Testis (tissue), 3 donors: Measurements from ENCODE around the gene CCDC33. TPM values are rescaled to one million over a fixed set of nuclear protein-coding genes. Genes with fewer than 3 reads are reported as not detected.

Experiments used
- DNase-seq: peaks from one replicate; pipeline ENCODE4 v3.0.0-alpha.2; 2019
- H3K27ac ChIP-seq, 2 donors: fragments of 200-600 bp; sonication (generic); one replicate each; pipeline ENCODE4 v1.5.1; 2019
- H3K27me3 ChIP-seq: fragments of 200-600 bp; sonication (generic); one replicate; pipeline ENCODE4 v1.5.1; 2019
- H3K36me3 ChIP-seq: fragments of 200-600 bp; sonication (generic); one replicate; pipeline ENCODE4 v1.5.1; 2017; ENCODE audit warnings: low read depth; ENCODE audit errors: missing control alignments
- H3K4me1 ChIP-seq: fragments of 200-600 bp; sonication (generic); one replicate; pipeline ENCODE4 v1.5.1; 2019
- H3K4me3 ChIP-seq, 2 donors: fragments of 200-600 bp; sonication (generic); one replicate each; pipeline ENCODE4 v1.5.1; 2017 to 2019
- H3K9me3 ChIP-seq: fragments of 200-600 bp; sonication (generic); one replicate; pipeline ENCODE4 v1.5.1; 2017
- CTCF ChIP-seq, 3 experiments: fragments of 450-650 bp in 2 of 3; fragments of 200-600 bp in 1 of 3; sonication (generic) in 1 of 3; IDR thresholded peaks; one replicate each; pipeline ENCODE4 v1.5.1; 2016 to 2019; ENCODE audit warnings: antibody characterized with exemption in 3 of 3, mild to moderate bottlenecking in 2 of 3, moderate library complexity in 1 of 3
- POLR2A ChIP-seq: fragments of 450-650 bp; IDR thresholded peaks from one replicate; pipeline ENCODE4 v1.6.1; 2017; ENCODE audit warnings: antibody characterized with exemption, mild to moderate bottlenecking, moderate library complexity
- WGBS, 2 donors: methylation state at CpG; one replicate each; pipeline ENCODE4 v1.1.5; 2018; 5-methylcytosine and 5-hydroxymethylcytosine counted together
- intact Hi-C: fragments of 100-400 bp; cut with DNase I; formaldehyde crosslinking; loops from one replicate; pipeline ENCODE4 v1.15.1; 2023; ENCODE audit warnings: low total_unique reads
- polyA plus RNA-seq: library from polyadenylated mRNA; stranded (reverse); fragments of 350-450 nt; fragmentation: Illumina TruSeq; extraction: RNeasy Lipid Tissue Mini Kit (QIAGEN cat#74804); gene quantifications from one replicate; pipeline ENCODE4 v1.2.3, GENCODE V29; 2014; ENCODE audit warnings: low read depth, low replicate concordance; ENCODE audit not compliant: insufficient read depth
- total RNA-seq, 2 donors: library from RNA; depleted of rRNA; stranded (reverse); fragments of >200 nt; gene quantifications; one replicate each; pipeline ENCODE4 v1.2.3, GENCODE V29; 2016

CCDC33 gene
- total and polyA plus RNA-seq, 3 donors from 2014 or later, result 11.6 to 41.3 (median 18.5) TPM

GRCh38 chr15:74193905-74194304 lies 42.2 kb upstream of the CCDC33 start:
- WGBS, 2 donors, result 82 to 85% methylated on average over 5 to 6 of the region's 6 CpGs

GRCh38 chr15:74194572-74195559 lies 41.3 kb upstream of the CCDC33 start:
- DNase-seq, result no peak
- Histone ChIP-seq H3K9me3 (no peaks in the 10 kb centered on the region), H3K4me1 (peaks cover 8% of the 10 kb centered on the region), H3K36me3 (no peaks in the 10 kb centered on the region), H3K4me3 (no peak overlapping the region), H3K27ac (no peak overlapping the region), H3K27me3 (no peaks in the 10 kb centered on the region)
- intact Hi-C loops, result no loop called here
- no peak for TF ChIP-seq POLR2A
- TF ChIP-seq CTCF (IDR thresholded peaks at IDR 0.05), result no peak
- WGBS, 2 donors, result 97 to 99% methylated on average over 12 to 13 of the region's 13 CpGs

More at GRCh38 chr15:74193905-74194304, 42.2 kb upstream of the CCDC33 start:
- intact Hi-C loops, result no loop called here
- H3K4me1 ChIP-seq, result peaks cover 8% of the 10 kb centered on the region
- H3K9me3 ChIP-seq, result no peaks in the 10 kb centered on the region
- H3K4me3 ChIP-seq, result no peak overlapping the region
- H3K36me3 ChIP-seq, result no peaks in the 10 kb centered on the region
- no peaks in the 10 kb centered on the region for H3K27me3 ChIP-seq
- DNase-seq, result no peak
- no peak for TF ChIP-seq POLR2A
- no peak for TF ChIP-seq CTCF (IDR thresholded peaks at IDR 0.05)
- H3K27ac ChIP-seq, result no peak overlapping the region

GRCh38 chr15:74196175-74196574 lies 40.0 kb upstream of the CCDC33 start:
- WGBS, 2 donors, result 33 to 39% methylated on average over 1 to 7 of the region's 7 CpGs
- H3K9me3 ChIP-seq, result no peaks in the 10 kb centered on the region
- intact Hi-C loops, result no loop called here
- peaks cover 18% of the 10 kb centered on the region for H3K4me1 ChIP-seq
- H3K27me3 ChIP-seq, result no peaks in the 10 kb centered on the region
- no peak overlapping the region for H3K4me3 ChIP-seq
- no peak overlapping the region for H3K27ac ChIP-seq
- DNase-seq, result peak; percentile 72
- TF ChIP-seq CTCF (IDR thresholded peaks at IDR 0.05), result no peak
- TF ChIP-seq POLR2A, result no peak
- no peaks in the 10 kb centered on the region for H3K36me3 ChIP-seq

- Histone ChIP-seq H3K27me3 (no peaks in the 10 kb centered on the region), H3K9me3 (no peaks in the 10 kb centered on the region), H3K36me3 (no peaks in the 10 kb centered on the region), H3K4me3 (no peak overlapping the region), H3K4me1 (peaks cover 30% of the 10 kb centered on the region), H3K27ac (no peak overlapping the region)
- 99 to 100% methylated on average over 4 to 9 of the region's 9 CpGs for WGBS, 2 donors
- TF ChIP-seq POLR2A (no peak), CTCF (IDR thresholded peaks at IDR 0.05) (no peak)
- DNase-seq, result no peak
- intact Hi-C loops, result no loop called here
These were observed 38.8 kb upstream of the CCDC33 start for GRCh38 chr15:74197176-74197965.
